Keratinocyte (primary cell): ENCODE data around the gene ZNF32. TPM values are rescaled to one million over a fixed set of nuclear protein-coding genes. Genes with fewer than 3 reads are reported as not detected.

Experiments
- DNase-seq: peaks from one replicate; pipeline ENCODE4 v3.0.0-alpha.2; 2011; ENCODE audit warnings: low read depth, missing footprints, low spot score
- FAIRE-seq: peaks from 2 replicates; lab custom pipeline; 2011; peaks lifted over from hg19 to GRCh38; lab: Jason Lieb, UNC
- H2AFZ ChIP-seq: 2 replicates; pipeline ENCODE4 v1.6.0; 2012; ENCODE audit warnings: low read length, control low read depth, inconsistent platforms; ENCODE audit not compliant: control insufficient read depth
- H3K27ac ChIP-seq: 2 replicates; pipeline ENCODE4 v1.5.1; 2011; ENCODE audit warnings: low read length; ENCODE audit not compliant: control insufficient read depth, insufficient read depth
- H3K27me3 ChIP-seq: 3 replicates; pipeline ENCODE4 v1.6.0; 2011; ENCODE audit warnings: low read length; ENCODE audit not compliant: control insufficient read depth, insufficient read depth; ENCODE audit errors: extremely low read depth
- H3K36me3 ChIP-seq, 2 experiments: 2 replicates in 1 of 2; 3 replicates in 1 of 2; pipeline ENCODE4 v1.5.1; 2011; ENCODE audit warnings: low read length in 2 of 2, mild to moderate bottlenecking in 1 of 2; ENCODE audit not compliant: control insufficient read depth in 2 of 2, insufficient read depth in 2 of 2; ENCODE audit errors: extremely low read depth in 1 of 2
- H3K4me1 ChIP-seq: 3 replicates; pipeline ENCODE4 v1.5.1; 2011; ENCODE audit warnings: low read length; ENCODE audit not compliant: control insufficient read depth, insufficient read depth; ENCODE audit errors: extremely low read depth
- H3K4me2 ChIP-seq: 3 replicates; pipeline ENCODE4 v1.6.0; 2011; ENCODE audit warnings: low read depth, low read length; ENCODE audit not compliant: control insufficient read depth, insufficient read depth; ENCODE audit errors: extremely low read depth
- H3K4me3 ChIP-seq, 3 experiments: fragments of 200-600 bp in 1 of 3; sonication (generic) in 1 of 3; 2 replicates in 2 of 3; 3 replicates in 1 of 3; pipeline ENCODE4 v1.5.1; 2011 to 2016; ENCODE audit warnings: low read length in 3 of 3, mild to moderate bottlenecking in 3 of 3, control low read depth in 2 of 3, inconsistent platforms in 1 of 3, low read depth in 1 of 3, mixed read lengths in 1 of 3, mixed run types in 1 of 3, moderate library complexity in 1 of 3; ENCODE audit not compliant: control insufficient read depth in 2 of 3, insufficient read depth in 2 of 3; ENCODE audit errors: extremely low read depth in 1 of 3
- H3K79me2 ChIP-seq: 2 replicates; pipeline ENCODE4 v1.6.0; 2012; ENCODE audit warnings: low read length; ENCODE audit not compliant: control insufficient read depth, insufficient read depth
- H3K9ac ChIP-seq: 3 replicates; pipeline ENCODE4 v1.6.0; 2011; ENCODE audit warnings: low read length; ENCODE audit not compliant: control insufficient read depth, insufficient read depth; ENCODE audit errors: extremely low read depth
- H3K9me1 ChIP-seq: 3 replicates; pipeline ENCODE4 v1.6.0; 2011; ENCODE audit warnings: low read length; ENCODE audit not compliant: control insufficient read depth, insufficient read depth; ENCODE audit errors: extremely low read depth
- H3K9me3 ChIP-seq: 2 replicates; pipeline ENCODE4 v1.5.1; 2012; ENCODE audit warnings: low read depth, low read length; ENCODE audit not compliant: control insufficient read depth
- H4K20me1 ChIP-seq: 3 replicates; pipeline ENCODE4 v1.6.0; 2011; ENCODE audit warnings: low read length; ENCODE audit not compliant: control insufficient read depth, insufficient read depth; ENCODE audit errors: extremely low read depth
- EZH2 ChIP-seq: IDR thresholded peaks from one replicate; pipeline ENCODE4 v1.6.1; 2012; ENCODE audit warnings: inconsistent platforms, mild to moderate bottlenecking, low read length, moderate library complexity
- dilution Hi-C: fragments of 300-500 bp; cut with MboI; formaldehyde crosslinking; loops from one replicate; pipeline ENCODE4 v1.7.0; 2020; ENCODE audit warnings: low sequenced_read_pairs; ENCODE audit not compliant: extremely low pct_ligation_motif_present
- polyA plus RNA-seq, 5 experiments: library from polyadenylated mRNA; depleted of rRNA in 3 of 5; stranded (reverse) in 3 of 5; stranded (forward) in 1 of 5; unstranded in 1 of 5; fragments of >200 nt; gene quantifications; 1 replicate in 1 of 5; 2 replicates in 3 of 5; 3 replicates in 1 of 5; pipeline versions ENCODE4 v1.2.1 to v1.2.3, GENCODE V29; 2011 to 2012; ENCODE audit warnings: missing spikeins in 2 of 5, low read depth in 1 of 5, low replicate concordance in 1 of 5
- TF ChIP-seq, protein P1 (sequence below), 3 experiments: IDR thresholded peaks in 1 of 3; conservative IDR thresholded peaks in 1 of 3; optimal IDR thresholded peaks in 1 of 3; 2 replicates in 2 of 3; 3 replicates in 1 of 3; pipeline versions ENCODE3 to v1.5.1; 2011; ENCODE audit warnings: low read length in 3 of 3, mild to moderate bottlenecking in 3 of 3, moderate library complexity in 2 of 3, control low read depth in 1 of 3, inconsistent platforms in 1 of 3; ENCODE audit not compliant: insufficient read depth in 2 of 3; ENCODE audit errors: extremely low read depth in 1 of 3

ZNF32 gene
- polyA plus RNA-seq, 1 donor (not counting 4 experiments of a cell fraction or from before 2014, with no cell fraction given): 25.6 TPM

DNA sequence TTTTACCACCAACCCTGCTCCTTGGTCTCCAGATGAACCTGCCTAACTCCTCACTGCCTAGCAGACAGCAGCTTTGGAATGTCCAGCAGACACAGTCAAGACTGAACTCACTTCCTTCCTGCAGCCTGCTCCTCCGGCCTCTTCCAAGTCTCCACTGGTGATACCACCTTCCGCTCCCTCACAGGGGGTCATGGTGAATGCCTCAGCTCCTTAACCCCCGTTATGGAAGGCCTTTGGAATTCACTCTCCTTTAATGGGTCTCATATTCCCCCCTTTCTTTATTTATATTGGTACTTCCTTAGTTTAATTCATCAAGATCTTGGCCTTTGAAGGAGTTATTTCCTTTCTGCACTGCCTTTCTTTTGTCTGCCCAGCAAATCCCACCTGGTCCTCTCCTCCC, 44.9 kb upstream of the ZNF32 start:
- no peak overlapping the region for H3K9ac ChIP-seq
- no peaks in the 10 kb centered on the region for H3K9me3 ChIP-seq
- H3K4me3 ChIP-seq: no peak overlapping the region
- no peak overlapping the region for H3K27ac ChIP-seq
- H4K20me1 ChIP-seq: no peaks in the 10 kb centered on the region
- no peaks in the 10 kb centered on the region for H3K36me3 ChIP-seq
- DNase-seq (no peak), FAIRE-seq (no peak)
- TF ChIP-seq EZH2: no peak
- TF ChIP-seq, protein P1, sequence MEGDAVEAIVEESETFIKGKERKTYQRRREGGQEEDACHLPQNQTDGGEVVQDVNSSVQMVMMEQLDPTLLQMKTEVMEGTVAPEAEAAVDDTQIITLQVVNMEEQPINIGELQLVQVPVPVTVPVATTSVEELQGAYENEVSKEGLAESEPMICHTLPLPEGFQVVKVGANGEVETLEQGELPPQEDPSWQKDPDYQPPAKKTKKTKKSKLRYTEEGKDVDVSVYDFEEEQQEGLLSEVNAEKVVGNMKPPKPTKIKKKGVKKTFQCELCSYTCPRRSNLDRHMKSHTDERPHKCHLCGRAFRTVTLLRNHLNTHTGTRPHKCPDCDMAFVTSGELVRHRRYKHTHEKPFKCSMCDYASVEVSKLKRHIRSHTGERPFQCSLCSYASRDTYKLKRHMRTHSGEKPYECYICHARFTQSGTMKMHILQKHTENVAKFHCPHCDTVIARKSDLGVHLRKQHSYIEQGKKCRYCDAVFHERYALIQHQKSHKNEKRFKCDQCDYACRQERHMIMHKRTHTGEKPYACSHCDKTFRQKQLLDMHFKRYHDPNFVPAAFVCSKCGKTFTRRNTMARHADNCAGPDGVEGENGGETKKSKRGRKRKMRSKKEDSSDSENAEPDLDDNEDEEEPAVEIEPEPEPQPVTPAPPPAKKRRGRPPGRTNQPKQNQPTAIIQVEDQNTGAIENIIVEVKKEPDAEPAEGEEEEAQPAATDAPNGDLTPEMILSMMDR (optimal IDR thresholded peaks at IDR 0.05 in 1 of 3, IDR thresholded peaks at IDR 0.05 in 1 of 3, conservative IDR thresholded peaks at IDR 0.05 in 1 of 3; ENCODE audit: extremely low read depth in 1 of 3, insufficient read depth in 2 of 3, low read length in 3 of 3): no peak
- dilution Hi-C loops: no loop called here
- no peaks in the 10 kb centered on the region for H3K79me2 ChIP-seq
- no peak overlapping the region for H2AFZ ChIP-seq
- no peaks in the 10 kb centered on the region for H3K9me1 ChIP-seq
- no peak overlapping the region for H3K4me2 ChIP-seq
- peaks cover 9% of the 10 kb centered on the region for H3K4me1 ChIP-seq
- H3K27me3 ChIP-seq: no peaks in the 10 kb centered on the region

DNA sequence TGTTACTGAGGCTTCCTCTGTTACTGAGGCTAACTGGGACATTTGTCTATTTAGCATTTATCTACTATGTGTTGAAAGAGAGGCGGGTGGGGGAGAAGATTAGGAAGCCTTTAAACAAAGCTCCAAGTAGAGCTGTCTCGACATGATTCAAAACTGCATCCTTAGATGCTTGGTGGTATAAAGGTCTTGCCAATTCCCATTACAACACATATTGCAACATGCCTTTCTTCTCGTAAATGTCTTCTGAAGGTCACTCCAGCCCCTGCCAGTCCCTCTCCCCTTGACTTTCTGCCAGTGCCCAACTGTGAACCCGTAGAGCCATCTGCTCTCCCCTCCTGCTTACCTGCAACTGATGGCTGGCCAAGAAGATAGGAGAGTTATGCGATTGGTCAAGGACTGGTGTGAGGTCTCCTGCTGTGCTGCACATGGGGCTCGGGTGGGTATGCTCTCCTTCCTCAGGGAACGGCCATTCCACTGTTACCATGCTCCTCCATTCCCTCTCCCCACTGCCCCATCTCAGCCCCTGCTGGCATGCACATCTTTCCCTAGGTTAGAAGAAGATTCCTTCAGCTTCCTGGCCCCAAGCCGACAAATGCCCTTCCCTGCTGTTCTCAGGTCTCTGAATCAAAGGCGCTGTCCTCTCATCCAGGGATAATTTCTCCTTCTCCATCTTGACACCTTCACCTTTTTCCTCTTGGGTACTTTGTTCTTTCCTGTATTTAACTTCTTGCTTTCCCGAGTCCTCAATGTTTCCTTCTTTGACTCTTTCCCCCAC, 43.6 kb upstream of the ZNF32 start:
- no peak overlapping the region for H3K4me2 ChIP-seq
- H3K4me3 ChIP-seq: no peak overlapping the region
- dilution Hi-C loops: no loop called here
- peaks cover 9% of the 10 kb centered on the region for H3K4me1 ChIP-seq
- no peaks in the 10 kb centered on the region for H3K9me1 ChIP-seq
- no peaks in the 10 kb centered on the region for H3K27me3 ChIP-seq
- H4K20me1 ChIP-seq: no peaks in the 10 kb centered on the region
- no peak overlapping the region for H3K9ac ChIP-seq
- no peak overlapping the region for H2AFZ ChIP-seq
- H3K27ac ChIP-seq: no peak overlapping the region
- H3K9me3 ChIP-seq: no peaks in the 10 kb centered on the region
- H3K79me2 ChIP-seq: no peaks in the 10 kb centered on the region
- DNase-seq: no peak
- no peak for TF ChIP-seq EZH2
- TF ChIP-seq, protein P1 (optimal IDR thresholded peaks at IDR 0.05 in 1 of 3, IDR thresholded peaks at IDR 0.05 in 1 of 3, conservative IDR thresholded peaks at IDR 0.05 in 1 of 3; ENCODE audit: extremely low read depth in 1 of 3, insufficient read depth in 2 of 3, low read length in 3 of 3): no peak
- H3K36me3 ChIP-seq: no peaks in the 10 kb centered on the region
- no peak for FAIRE-seq
